AG08395 (cell line): ENCODE data around the gene ATAD1.
A peak's percentile ranks its signal among the peaks of the same experiment; 100 is the strongest.
"Not testable (repeated sequence)": the region's sequence is repeated elsewhere in the genome, so short reads cannot be mapped to it uniquely, and the experiment has no call there.

Source experiments
- DNase-seq: peaks from one replicate; pipeline ENCODE4 v3.0.0; 2012; ENCODE audit warnings: mixed read lengths, low spot score

Gene ATAD1

GRCh38 chr10:87801813-87802435 lies 16.1 kb downstream of the ATAD1 start:
- DNase-seq, result not testable (repeated sequence)

DNA sequence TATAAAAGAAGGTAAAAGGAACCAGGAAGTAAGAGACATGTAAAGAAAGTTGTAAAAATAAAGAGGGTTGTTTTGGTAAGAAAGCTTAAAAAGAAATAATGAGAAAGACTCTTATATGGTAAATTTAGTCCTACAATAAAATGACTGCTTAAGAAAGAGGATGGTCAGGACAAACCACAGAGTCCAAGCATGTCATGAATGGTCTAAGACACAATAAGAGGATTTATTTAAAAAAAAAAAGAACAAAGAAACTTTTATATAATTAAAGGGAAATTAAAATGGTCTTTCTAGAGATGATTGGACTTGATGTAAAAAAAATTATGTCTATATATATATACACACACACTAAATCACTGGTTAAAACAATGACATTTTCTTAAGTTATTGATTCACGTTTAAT lies 18.2 kb downstream of the ATAD1 start:
- DNase-seq, result no peak

DNA sequence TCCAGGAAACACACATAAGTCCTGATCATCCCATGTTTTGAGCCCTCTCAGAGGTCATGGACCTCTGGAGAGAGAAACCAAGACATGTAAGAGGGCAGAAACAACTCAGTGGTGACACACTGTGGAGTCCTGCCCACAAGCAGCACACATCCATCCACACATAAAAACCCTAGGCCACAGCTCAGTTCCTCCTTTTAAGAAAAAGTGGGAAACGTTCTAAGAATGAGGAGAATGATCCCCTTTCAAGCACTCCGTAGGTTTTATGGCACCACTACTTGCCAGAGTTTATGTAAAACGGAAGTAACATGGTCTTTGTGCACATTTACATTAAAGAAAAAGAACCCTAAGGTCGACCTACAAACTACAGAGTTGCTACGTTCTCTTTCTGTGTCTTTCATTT lies 19.9 kb downstream of the ATAD1 start:
- no peak for DNase-seq

DNA sequence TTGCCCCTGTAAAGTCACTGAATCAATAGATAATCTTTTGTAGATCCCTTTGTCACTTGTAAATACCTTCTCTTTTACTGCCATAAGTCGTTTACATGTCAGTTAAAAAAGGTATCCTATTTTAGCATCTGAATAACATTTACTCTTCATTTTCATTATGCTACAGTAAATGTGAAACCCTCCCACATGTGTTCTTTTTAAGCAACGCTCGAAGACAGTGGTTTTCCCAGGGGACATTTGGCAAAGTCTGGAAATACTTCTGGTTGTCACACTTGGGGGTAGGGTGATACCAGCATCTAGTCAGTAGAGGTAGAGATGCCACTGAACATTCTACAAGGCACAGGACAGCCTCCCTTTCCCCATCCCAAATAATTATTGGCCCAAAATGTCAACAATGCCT lies 23.7 kb downstream of the ATAD1 start:
- peak; percentile 4 for DNase-seq

- no peak for DNase-seq
These were observed 27.8 kb downstream of the ATAD1 start for GRCh38 chr10:87790185-87790584.

- DNase-seq, result no peak
These were observed 31.6 kb downstream of the ATAD1 start for GRCh38 chr10:87786421-87786820.

- DNase-seq, result no peak
These were observed 35.3 kb downstream of the ATAD1 start for GRCh38 chr10:87782721-87783120.

DNA sequence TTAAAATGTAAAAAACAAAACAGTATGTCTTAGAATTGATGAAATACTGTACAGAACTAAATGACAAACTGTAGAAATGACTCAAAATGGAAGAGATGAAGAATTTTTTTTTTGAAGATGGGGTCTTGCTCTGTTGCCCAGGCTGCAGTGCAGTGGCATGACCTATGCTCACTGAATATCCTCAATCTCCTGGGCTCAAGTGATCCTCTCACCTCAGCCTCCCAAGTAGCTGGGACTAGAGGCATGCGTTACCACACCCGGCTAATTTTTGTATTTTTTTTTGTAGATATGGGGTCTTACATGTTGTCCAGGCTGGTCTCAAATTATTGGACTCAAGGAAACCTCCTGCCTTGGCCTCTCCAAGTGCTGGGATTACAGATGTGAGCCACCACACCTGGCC lies 36.5 kb downstream of the ATAD1 start:
- no peak for DNase-seq

- no peak for DNase-seq
These were observed 41.7 kb downstream of the ATAD1 start for GRCh38 chr10:87776328-87776727.

DNA sequence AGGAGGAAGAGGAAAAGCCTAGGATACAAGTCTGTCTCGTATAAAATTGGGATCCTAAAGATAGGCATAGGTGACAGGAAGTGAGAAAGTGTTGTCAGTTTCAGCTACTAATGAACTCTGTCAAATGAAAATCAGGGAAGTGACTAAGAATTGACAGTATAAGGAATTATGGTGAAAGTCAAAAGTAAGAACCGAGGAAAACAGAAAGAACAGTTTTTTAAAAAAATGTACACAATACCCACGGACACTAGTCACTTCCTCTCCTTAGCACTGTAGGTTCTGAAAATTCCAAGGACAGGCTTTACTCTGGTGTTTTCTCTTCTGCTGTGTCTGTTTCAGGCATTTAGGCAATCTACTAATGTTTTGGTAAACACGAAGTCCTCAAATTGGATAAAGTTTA lies 42.3 kb downstream of the ATAD1 start:
- DNase-seq, result peak; percentile 2

- peak; percentile 43 for DNase-seq
These were observed 46.0 kb downstream of the ATAD1 start for GRCh38 chr10:87771871-87772500.

GRCh38 chr10:87767253-87767652 lies 50.8 kb downstream of the ATAD1 start:
- DNase-seq, result no peak

DNA sequence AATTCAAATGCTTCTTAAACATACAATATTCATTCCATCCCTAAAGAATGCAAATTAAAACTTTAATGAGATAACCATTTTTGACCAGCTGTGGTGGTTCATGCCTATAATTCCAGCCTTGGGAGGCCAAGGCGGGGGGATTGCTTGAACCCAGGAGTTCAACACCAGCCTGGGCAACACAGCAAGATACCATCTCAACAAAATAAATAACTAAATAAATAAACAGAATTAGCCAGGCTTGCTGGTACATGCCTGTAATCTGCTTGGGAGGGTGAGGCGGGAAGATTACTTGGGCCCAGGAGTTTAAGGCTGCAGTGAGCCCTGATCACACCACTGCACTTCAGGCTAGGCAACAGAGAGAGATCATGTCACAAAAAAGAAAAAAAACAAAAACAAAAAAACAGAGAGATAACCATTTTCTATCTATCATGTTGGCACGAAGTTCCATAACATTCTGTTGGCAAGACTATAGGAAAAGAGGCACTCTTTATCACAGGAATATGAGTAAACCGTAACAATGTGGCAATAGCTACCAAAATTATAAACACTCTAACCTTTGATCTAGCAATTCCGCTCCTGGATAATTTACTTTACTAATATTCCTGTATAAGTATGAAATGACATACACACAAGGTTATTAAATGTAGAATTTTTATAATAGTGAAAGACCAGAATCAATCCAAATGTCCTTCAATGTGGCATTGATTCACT lies 52.2 kb downstream of the ATAD1 start:
- DNase-seq, result no peak

DNA sequence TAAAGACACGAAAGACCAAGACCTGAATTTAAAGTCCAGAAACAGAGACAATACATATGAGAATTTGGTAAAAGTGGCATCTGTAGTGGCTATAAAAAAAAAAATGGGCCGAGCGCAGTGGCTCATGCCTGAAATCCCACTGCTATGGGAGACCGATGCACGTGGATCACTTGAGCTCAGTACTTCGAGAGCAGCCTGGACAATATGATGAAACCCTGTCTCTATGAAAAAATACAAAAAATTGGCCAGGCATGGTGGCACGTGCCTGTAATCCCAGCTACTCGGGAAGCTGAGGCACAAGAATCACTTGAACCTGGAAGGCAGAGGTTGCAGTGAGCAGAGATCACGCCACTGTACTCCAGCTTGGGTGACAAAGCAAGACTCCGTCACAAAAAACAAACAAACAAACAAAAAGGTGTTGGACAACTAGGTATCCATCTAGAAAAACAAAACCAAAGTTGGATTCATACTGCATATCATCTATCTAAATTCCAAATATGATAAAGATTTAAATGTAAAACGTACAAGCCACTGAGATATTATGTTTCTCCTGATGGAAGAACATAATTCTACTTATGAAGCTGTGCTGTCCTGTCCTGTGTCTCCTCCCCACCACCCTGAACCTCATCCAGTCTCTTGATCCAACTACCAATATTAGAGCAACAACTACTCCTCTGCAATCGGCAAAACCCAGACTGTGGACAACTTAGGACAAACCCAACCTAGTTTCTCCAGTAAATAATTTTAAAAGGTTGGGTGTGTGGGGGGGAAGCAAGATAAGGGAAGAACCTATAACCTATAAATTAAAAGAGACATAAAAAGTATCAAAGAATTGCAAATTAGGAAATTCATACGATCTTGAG lies 53.7 kb downstream of the ATAD1 start:
- DNase-seq, result no peak

DNA sequence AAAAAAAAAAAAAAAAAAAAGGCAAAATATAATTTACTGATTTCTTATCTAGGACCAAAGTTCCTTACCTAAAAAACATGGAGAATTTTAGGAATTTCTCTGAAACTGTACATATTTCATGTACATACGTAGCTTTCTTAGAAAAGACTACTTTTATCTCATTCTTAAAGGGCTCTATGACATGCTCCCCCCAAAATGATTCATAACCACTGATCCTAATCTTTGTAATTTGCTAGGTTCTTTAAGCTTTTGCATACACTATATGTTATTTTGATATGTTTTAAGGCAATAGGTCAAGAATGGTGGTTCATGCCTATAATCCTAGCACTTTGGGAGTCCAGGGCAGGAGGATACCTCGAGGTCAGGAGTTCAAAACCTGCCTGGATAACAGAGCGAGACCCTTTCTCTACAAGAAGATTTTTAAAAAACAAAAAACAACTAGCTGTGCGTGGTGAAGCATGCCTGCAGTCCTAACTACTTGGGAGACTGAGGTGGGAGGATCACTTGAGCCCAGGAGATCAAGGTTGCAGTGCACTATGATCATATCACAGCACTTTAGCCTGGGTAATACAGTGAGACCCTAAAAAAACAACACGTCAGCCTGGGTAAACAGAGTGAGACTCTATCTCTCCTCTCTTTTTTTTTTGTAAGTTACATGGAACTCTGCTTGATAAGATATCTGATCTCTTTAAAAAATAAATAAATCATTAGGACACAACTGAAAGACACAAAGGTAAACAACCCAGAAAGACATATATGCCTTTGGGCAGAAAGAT lies 54.8 kb downstream of the ATAD1 start:
- DNase-seq, result no peak

- DNase-seq, result no peak
These were observed 56.1 kb downstream of the ATAD1 start for GRCh38 chr10:87761892-87762291.

DNA sequence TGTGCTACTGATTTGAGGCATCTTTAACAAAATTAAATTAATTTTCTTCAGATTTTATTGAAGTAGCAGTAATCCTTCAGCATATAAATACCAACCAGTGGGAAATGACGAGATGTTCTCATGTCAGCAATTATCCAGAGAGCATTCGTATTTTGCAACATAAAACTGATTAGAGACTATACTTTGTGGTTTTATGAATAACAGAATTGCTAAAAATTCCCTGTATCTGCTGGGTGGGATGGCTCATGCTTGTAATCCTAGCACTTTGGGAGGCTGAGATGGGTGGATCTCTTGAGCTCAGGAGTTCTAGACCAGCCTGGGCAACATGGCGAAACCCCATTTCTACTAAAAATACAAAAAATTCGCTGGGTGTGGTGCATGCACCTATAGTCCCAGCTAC lies 56.9 kb downstream of the ATAD1 start:
- DNase-seq, result no peak

- no peak for DNase-seq
These were observed 57.7 kb downstream of the ATAD1 start for GRCh38 chr10:87760195-87760905.

GRCh38 chr10:87759551-87759950 lies 58.5 kb downstream of the ATAD1 start:
- no peak for DNase-seq

GRCh38 chr10:87757685-87758084 lies 60.3 kb downstream of the ATAD1 start:
- DNase-seq, result no peak
